ENCODE results near the gene XRCC2. TPM values are rescaled to one million over a fixed set of nuclear protein-coding genes. Genes with fewer than 3 reads are reported as not detected.

The XRCC2 gene
- total RNA-seq, 4 donors from 2014 or later: 0.64 to 2.6 (median 1.1) TPM

DNA sequence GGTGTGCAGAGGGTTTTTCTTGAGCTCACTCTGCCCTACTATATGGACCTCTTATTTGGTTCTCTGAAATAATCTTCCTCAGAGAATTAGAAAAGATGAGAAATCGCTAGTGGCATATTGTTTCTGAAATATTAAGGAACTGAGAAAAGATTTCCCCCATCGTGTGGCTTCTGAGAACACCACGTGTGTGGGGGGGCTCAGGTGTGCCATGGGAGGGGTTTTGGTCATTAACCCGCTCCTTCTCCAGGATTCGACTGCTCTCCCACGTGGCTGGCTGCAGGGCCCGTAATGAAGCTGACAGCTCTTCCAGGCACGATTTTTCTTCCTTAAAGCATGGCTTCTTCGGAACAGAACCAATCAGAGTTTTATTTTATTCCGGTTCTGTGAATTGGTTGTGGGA is 67.7 kb downstream of the XRCC2 start:
- Histone ChIP-seq H3K27me3 (no peaks in the 10 kb centered on the region), H3K27ac (no peak overlapping the region), H3K4me1 (no peaks in the 10 kb centered on the region), H3K4me3 (no peak overlapping the region), H3K36me3 (no peaks in the 10 kb centered on the region), H3K9me3 (no peaks in the 10 kb centered on the region)
- no peak for TF ChIP-seq POLR2AphosphoS5 (IDR thresholded peaks at IDR 0.05)
- no peak for TF ChIP-seq EP300 (IDR thresholded peaks at IDR 0.05)
- TF ChIP-seq, protein P1, sequence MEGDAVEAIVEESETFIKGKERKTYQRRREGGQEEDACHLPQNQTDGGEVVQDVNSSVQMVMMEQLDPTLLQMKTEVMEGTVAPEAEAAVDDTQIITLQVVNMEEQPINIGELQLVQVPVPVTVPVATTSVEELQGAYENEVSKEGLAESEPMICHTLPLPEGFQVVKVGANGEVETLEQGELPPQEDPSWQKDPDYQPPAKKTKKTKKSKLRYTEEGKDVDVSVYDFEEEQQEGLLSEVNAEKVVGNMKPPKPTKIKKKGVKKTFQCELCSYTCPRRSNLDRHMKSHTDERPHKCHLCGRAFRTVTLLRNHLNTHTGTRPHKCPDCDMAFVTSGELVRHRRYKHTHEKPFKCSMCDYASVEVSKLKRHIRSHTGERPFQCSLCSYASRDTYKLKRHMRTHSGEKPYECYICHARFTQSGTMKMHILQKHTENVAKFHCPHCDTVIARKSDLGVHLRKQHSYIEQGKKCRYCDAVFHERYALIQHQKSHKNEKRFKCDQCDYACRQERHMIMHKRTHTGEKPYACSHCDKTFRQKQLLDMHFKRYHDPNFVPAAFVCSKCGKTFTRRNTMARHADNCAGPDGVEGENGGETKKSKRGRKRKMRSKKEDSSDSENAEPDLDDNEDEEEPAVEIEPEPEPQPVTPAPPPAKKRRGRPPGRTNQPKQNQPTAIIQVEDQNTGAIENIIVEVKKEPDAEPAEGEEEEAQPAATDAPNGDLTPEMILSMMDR (IDR thresholded peaks at IDR 0.05): no peak
- TF ChIP-seq POLR2A (IDR thresholded peaks at IDR 0.05): no peak
- WGBS: 74% methylated on average over 10 of the region's 10 CpGs
- DNase-seq (ENCODE audit: low spot score in 2 of 2): no peak

DNA sequence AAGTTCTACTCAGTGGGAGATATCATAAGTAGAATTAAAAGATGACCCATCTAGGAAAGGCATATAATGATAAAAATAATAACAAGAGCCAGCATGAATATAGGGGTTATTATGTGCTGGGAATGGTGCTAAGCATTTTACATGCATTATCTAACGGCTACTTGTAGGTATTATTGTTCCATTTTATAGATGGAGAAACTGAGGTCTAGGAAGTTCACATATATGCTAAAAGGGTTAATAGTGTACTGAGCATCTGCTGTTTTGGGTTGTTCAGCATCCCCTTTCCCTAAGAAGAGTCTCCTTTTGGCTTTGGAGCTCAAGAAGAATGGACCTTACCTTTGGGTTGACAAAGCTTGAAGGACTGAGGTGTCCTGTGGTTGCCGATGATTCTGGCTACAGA is 68.9 kb downstream of the XRCC2 start:
- DNase-seq (ENCODE audit: low spot score in 2 of 2): no peak
- H3K36me3 ChIP-seq: no peaks in the 10 kb centered on the region
- no peak overlapping the region for H3K4me3 ChIP-seq
- TF ChIP-seq, protein P1 (IDR thresholded peaks at IDR 0.05): no peak
- no peak for TF ChIP-seq POLR2A (IDR thresholded peaks at IDR 0.05)
- TF ChIP-seq EP300 (IDR thresholded peaks at IDR 0.05): no peak
- TF ChIP-seq POLR2AphosphoS5 (IDR thresholded peaks at IDR 0.05): no peak
- no peaks in the 10 kb centered on the region for H3K4me1 ChIP-seq
- H3K27me3 ChIP-seq: no peaks in the 10 kb centered on the region
- no peak overlapping the region for H3K27ac ChIP-seq
- no peaks in the 10 kb centered on the region for H3K9me3 ChIP-seq
- WGBS: 71% methylated on average over 2 of the region's 2 CpGs

DNA sequence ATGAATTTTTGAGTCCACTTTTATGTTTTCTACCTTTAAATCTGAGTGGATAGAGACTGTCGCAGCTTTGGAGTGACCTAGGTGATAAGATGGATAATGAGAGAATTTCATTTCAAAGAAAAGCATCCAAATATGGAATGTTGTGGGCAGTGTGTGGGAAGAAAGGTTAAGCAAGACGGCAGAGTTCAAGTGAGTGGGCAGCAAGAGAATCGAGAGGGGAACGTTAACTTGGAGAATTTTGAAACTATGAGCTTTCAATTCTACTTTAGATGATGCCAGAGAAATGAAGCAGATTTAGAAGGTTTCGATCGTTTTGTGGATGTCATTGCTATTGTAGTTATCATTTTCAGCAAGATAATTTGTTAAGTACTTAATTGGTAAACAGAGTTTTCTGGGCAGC is 73.0 kb downstream of the XRCC2 start:
- TF ChIP-seq, protein P1 (IDR thresholded peaks at IDR 0.05): no peak
- TF ChIP-seq POLR2AphosphoS5 (IDR thresholded peaks at IDR 0.05) (no peak), POLR2A (IDR thresholded peaks at IDR 0.05) (no peak), EP300 (IDR thresholded peaks at IDR 0.05) (no peak)
- Histone ChIP-seq H3K9me3 (no peaks in the 10 kb centered on the region), H3K36me3 (no peaks in the 10 kb centered on the region), H3K4me1 (no peaks in the 10 kb centered on the region), H3K27ac (no peak overlapping the region), H3K27me3 (no peaks in the 10 kb centered on the region), H3K4me3 (no peak overlapping the region)
- DNase-seq (ENCODE audit: low spot score in 2 of 2): no peak
- WGBS: 75% methylated on average over 6 of the region's 6 CpGs

DNA sequence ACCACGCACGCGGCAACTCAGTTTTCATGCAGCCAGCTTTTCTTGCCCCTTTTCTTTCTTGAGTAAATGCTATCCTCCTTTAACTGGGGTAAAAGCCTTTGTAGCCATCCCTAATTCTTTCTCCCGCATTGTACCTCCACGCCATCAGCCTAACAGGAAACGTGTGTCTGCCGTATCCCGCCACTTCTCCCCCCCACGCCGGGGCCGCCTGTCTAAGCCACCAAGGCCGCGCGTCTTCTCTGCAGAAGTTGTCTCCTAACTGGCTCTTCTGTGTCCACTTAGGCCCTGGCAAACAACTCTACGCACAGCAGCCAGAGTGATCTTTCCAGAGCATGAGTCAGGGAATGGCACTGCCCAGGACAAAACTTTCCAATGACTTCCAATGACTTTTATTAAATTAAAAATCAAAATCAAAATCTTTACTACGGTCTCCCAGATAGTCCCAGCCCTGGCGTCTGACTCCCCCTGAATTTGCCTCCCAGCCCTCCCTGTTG is 74.6 kb downstream of the XRCC2 start:
- Histone ChIP-seq H3K27ac (no peak overlapping the region), H3K4me3 (no peak overlapping the region), H3K27me3 (no peaks in the 10 kb centered on the region), H3K36me3 (no peaks in the 10 kb centered on the region), H3K4me1 (peaks cover 6% of the 10 kb centered on the region), H3K9me3 (no peaks in the 10 kb centered on the region)
- DNase-seq (ENCODE audit: low spot score in 2 of 2): no peak
- no peak for TF ChIP-seq POLR2AphosphoS5 (IDR thresholded peaks at IDR 0.05)
- TF ChIP-seq POLR2A (IDR thresholded peaks at IDR 0.05): no peak
- TF ChIP-seq, protein P1 (IDR thresholded peaks at IDR 0.05): no peak
- WGBS: 80% methylated on average over 17 of the region's 17 CpGs

DNA sequence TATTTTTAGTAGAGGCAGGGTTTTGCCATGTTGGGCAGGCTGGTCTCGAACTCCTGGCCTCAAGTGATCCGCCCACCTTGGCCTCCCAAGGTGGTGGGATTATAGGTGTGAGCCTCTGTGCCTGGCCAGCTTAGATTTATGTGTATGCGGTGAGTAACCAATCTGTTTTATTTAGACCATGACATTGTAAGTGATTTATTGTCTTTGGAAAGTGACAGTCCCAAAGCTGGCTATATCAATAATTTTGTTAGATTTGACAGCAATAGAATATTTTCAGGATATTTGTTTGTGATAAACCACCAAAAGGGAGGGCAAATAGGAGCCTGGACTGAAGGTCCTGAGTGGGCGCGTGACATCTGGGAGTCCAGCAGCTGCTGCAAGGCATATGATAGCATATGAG is 75.7 kb downstream of the XRCC2 start:
- Histone ChIP-seq H3K27me3 (no peaks in the 10 kb centered on the region), H3K4me1 (peaks cover 6% of the 10 kb centered on the region), H3K9me3 (no peaks in the 10 kb centered on the region), H3K36me3 (no peaks in the 10 kb centered on the region), H3K4me3 (no peak overlapping the region), H3K27ac (no peak overlapping the region)
- WGBS: 96% methylated on average over 5 of the region's 5 CpGs
- TF ChIP-seq, protein P1 (IDR thresholded peaks at IDR 0.05): no peak
- TF ChIP-seq POLR2A (IDR thresholded peaks at IDR 0.05): no peak
- TF ChIP-seq POLR2AphosphoS5 (IDR thresholded peaks at IDR 0.05): no peak
- no peak for TF ChIP-seq EP300 (IDR thresholded peaks at IDR 0.05)
- no peak for DNase-seq (ENCODE audit: low spot score in 2 of 2)
